Gastroesophageal sphincter (tissue), 4 donors: ENCODE data around the gene IGSF8. TPM values are rescaled to one million over a fixed set of nuclear protein-coding genes. Genes with fewer than 3 reads are reported as not detected.

Experiments
- ATAC-seq: fragments of 150-250 bp; one replicate; pipeline ENCODE4 v1.9.1; 2016; ENCODE audit warnings: mild to moderate bottlenecking, moderate library complexity
- H3K27ac ChIP-seq, 4 donors: fragments of 200-600 bp; sonication (generic) in 3 of 4; 1 replicate in 3 of 4; 2 replicates in 1 of 4; pipeline ENCODE4 v1.5.1; 2016 to 2019
- H3K27me3 ChIP-seq: fragments of 200-600 bp; sonication (generic); one replicate; pipeline ENCODE4 v1.5.1; 2019
- H3K36me3 ChIP-seq, 2 donors: fragments of 200-600 bp; sonication (generic); one replicate each; pipeline ENCODE4 v1.5.1; 2019; ENCODE audit warnings: control low read depth in 1 of 2
- H3K4me1 ChIP-seq, 3 donors: fragments of 200-600 bp; sonication (generic); 1 replicate in 2 of 3; 2 replicates in 1 of 3; pipeline ENCODE4 v1.5.1; 2016 to 2019; ENCODE audit warnings: control low read depth in 2 of 3
- H3K4me3 ChIP-seq, 2 donors: fragments of 200-600 bp; sonication (generic); one replicate each; pipeline ENCODE4 v1.5.1; 2019; ENCODE audit warnings: mild to moderate bottlenecking in 1 of 2, moderate library complexity in 1 of 2
- H3K9me3 ChIP-seq, 3 donors: fragments of 200-600 bp; sonication (generic); one replicate each; pipeline ENCODE4 v1.5.1; 2017 to 2019; ENCODE audit warnings: control low read depth in 2 of 3
- CTCF ChIP-seq, 4 experiments: fragments of 200-600 bp in 2 of 4; fragments of 450-650 bp in 2 of 4; sonication (generic) in 1 of 4; IDR thresholded peaks; one replicate each; pipeline ENCODE4 v1.5.1; 2017 to 2019; ENCODE audit warnings: antibody characterized with exemption in 4 of 4, mild to moderate bottlenecking in 2 of 4, moderate library complexity in 2 of 4
- EP300 ChIP-seq: sonication (generic); formaldehyde crosslinking; IDR thresholded peaks from one replicate; pipeline ENCODE4 v1.6.1; 2017; ENCODE audit warnings: antibody characterized with exemption, mild to moderate bottlenecking
- POLR2A ChIP-seq, 2 donors: fragments of 450-650 bp; IDR thresholded peaks; one replicate each; pipeline ENCODE4 v1.6.1; 2017; ENCODE audit warnings: antibody characterized with exemption in 2 of 2, mild to moderate bottlenecking in 2 of 2, moderate library complexity in 1 of 2
- POLR2AphosphoS5 ChIP-seq: sonication (generic); formaldehyde crosslinking; IDR thresholded peaks from one replicate; pipeline ENCODE4 v1.6.1; 2017; ENCODE audit warnings: antibody characterized with exemption
- WGBS, 2 donors: methylation state at CpG; one replicate each; pipeline ENCODE4 v1.1.5; 2018; ENCODE audit warnings: low coverage in 1 of 2; 5-methylcytosine and 5-hydroxymethylcytosine counted together
- total RNA-seq, 4 donors: library from RNA; depleted of rRNA; stranded (reverse); fragments of >200 nt; gene quantifications; one replicate each; pipeline ENCODE4 v1.1.0, GENCODE V29; 2016

The IGSF8 gene
- total RNA-seq, 4 donors from 2014 or later = 17.1 to 23.0 (median 19.4) TPM

- Histone ChIP-seq H3K27me3 (peaks cover 62% of the 10 kb centered on the region), H3K4me1 (peaks cover 0 to 22% (median 7%) of the 10 kb centered on the region in 3 donors), H3K4me3 (no peak overlapping the region), H3K27ac (no peak overlapping the region), H3K36me3 (peaks cover 0 to 3% of the 10 kb centered on the region in 2 donors), H3K9me3 (no peaks in the 10 kb centered on the region)
- TF ChIP-seq CTCF (IDR thresholded peaks at IDR 0.05) = no peak
- no peak for TF ChIP-seq POLR2A (IDR thresholded peaks at IDR 0.05)
- no peak for TF ChIP-seq EP300
- no peak for TF ChIP-seq POLR2AphosphoS5
- WGBS, 2 donors = 24% methylated on average over 2 of the region's 2 CpGs; no CpG with 5 or more reads in 1 of the 2 donors
- ATAC-seq = no peak
These were observed 15.9 kb downstream of the IGSF8 start for GRCh38 chr1:160082487-160082886.

GRCh38 chr1:160081261-160081936 is 17.0 kb downstream of the IGSF8 start, which contains the start of gene KCNJ9:
KCNJ9 (plus strand) TSS chr1:160081538; CDS start chr1:160084031, 2,493 bp downstream.
- no peak within 1 kb of the TSS for H3K27ac ChIP-seq
- no peak for ATAC-seq
- WGBS, 2 donors = 0 to 3% methylated on average over 2 to 5 of the region's 14 CpGs
- no peak within 1 kb of the TSS for H3K4me3 ChIP-seq
- no peaks in the 10 kb centered on the region for H3K36me3 ChIP-seq
- H3K27me3 ChIP-seq = peaks cover 68% of the 10 kb centered on the region
- no peak for TF ChIP-seq POLR2A (IDR thresholded peaks at IDR 0.05)
- no peak for TF ChIP-seq CTCF (IDR thresholded peaks at IDR 0.05)
- no peak for TF ChIP-seq POLR2AphosphoS5
- TF ChIP-seq EP300 = no peak
- peaks cover 0 to 22% (median 7%) of the 10 kb centered on the region in 3 donors for H3K4me1 ChIP-seq
- no peaks in the 10 kb centered on the region for H3K9me3 ChIP-seq

GRCh38 chr1:160080381-160081100 is 17.9 kb downstream of the IGSF8 start:
- Histone ChIP-seq H3K4me1 (peaks cover 0 to 14% (median 7%) of the 10 kb centered on the region in 3 donors), H3K4me3 (no peak overlapping the region), H3K9me3 (no peaks in the 10 kb centered on the region), H3K36me3 (no peaks in the 10 kb centered on the region), H3K27me3 (peaks cover 74% of the 10 kb centered on the region), H3K27ac (no peak overlapping the region)
- TF ChIP-seq POLR2A (IDR thresholded peaks at IDR 0.05) (no peak), POLR2AphosphoS5 (no peak), CTCF (IDR thresholded peaks at IDR 0.05) (no peak), EP300 (no peak)
- ATAC-seq = no peak
- WGBS, 2 donors = 33 to 48% methylated on average over 4 to 5 of the region's 6 CpGs

GRCh38 chr1:160079448-160079847 is 19.0 kb downstream of the IGSF8 start:
- no peak for TF ChIP-seq EP300
- no peak for TF ChIP-seq CTCF (IDR thresholded peaks at IDR 0.05)
- no peak for TF ChIP-seq POLR2AphosphoS5
- H3K27ac ChIP-seq = no peak overlapping the region
- no peaks in the 10 kb centered on the region for H3K36me3 ChIP-seq
- H3K4me3 ChIP-seq = no peak overlapping the region
- no peak for ATAC-seq
- peaks cover 74% of the 10 kb centered on the region for H3K27me3 ChIP-seq
- no peaks in the 10 kb centered on the region for H3K9me3 ChIP-seq
- 54 to 57% methylated on average over 3 to 4 of the region's 4 CpGs for WGBS, 2 donors
- peaks cover 0 to 12% (median 7%) of the 10 kb centered on the region in 3 donors for H3K4me1 ChIP-seq
